HepG2 (cell line): Measurements from ENCODE around the gene ATG7. TPM values are rescaled to one million over a fixed set of nuclear protein-coding genes. Genes with fewer than 3 reads are reported as not detected.

Experiments used
- FOSL2 ChIP-seq: sonication (generic); formaldehyde crosslinking; IDR thresholded peaks from 2 replicates; pipeline ENCODE4 v1.4.0; 2020; ENCODE audit warnings: missing genetic modification reagents
- GATAD2A ChIP-seq: IDR thresholded peaks from 2 replicates; pipeline ENCODE4 v1.6.1; 2016
- HBP1 ChIP-seq: IDR thresholded peaks from 2 replicates; pipeline ENCODE4 v1.6.1; 2016; ENCODE audit warnings: low read depth, control low read depth
- PAWR ChIP-seq: sonication (generic); formaldehyde crosslinking; IDR thresholded peaks from 2 replicates; pipeline ENCODE4 v1.4.0; 2020; ENCODE audit warnings: missing genetic modification reagents, mild to moderate bottlenecking, borderline replicate concordance
- REL ChIP-seq: sonication (generic); formaldehyde crosslinking; conservative IDR thresholded peaks from 2 replicates; pipeline ENCODE4 v1.8.0; 2022; ENCODE audit warnings: mild to moderate bottlenecking, missing genetic modification reagents, moderate library complexity
- SP2 ChIP-seq: sonication (generic); formaldehyde crosslinking; IDR thresholded peaks from 2 replicates; pipeline ENCODE4 v1.5.1; 2020; ENCODE audit warnings: mild to moderate bottlenecking, missing genetic modification reagents
- SPEN ChIP-seq: sonication (generic); formaldehyde crosslinking; IDR thresholded peaks from 2 replicates; pipeline ENCODE4 v1.5.1; 2020; ENCODE audit warnings: low read depth, mild to moderate bottlenecking, missing genetic modification reagents
- polyA plus RNA-seq, 8 experiments: library from polyadenylated mRNA; depleted of rRNA in 3 of 8; stranded (reverse) in 7 of 8; unstranded in 1 of 8; fragments of >200 nt; fragmentation: Illumina TruSeq in 4 of 8; extraction: Trizol in 4 of 8; gene quantifications; 2 replicates each; pipeline versions ENCODE4 v1.2.1 to v1.2.3, GENCODE V29; 2011 to 2016; ENCODE audit warnings: low read depth in 4 of 8, missing spikeins in 1 of 8, mixed read lengths in 1 of 8; ENCODE audit not compliant: insufficient read depth in 1 of 8
- total RNA-seq, 5 experiments: library from RNA; depleted of rRNA; stranded (reverse); fragments of >200 nt; fragmentation: Illumina TruSeq; extraction: Trizol; gene quantifications; 2 replicates each; pipeline ENCODE4 v1.2.3, GENCODE V29; 2016; ENCODE audit warnings: low read depth in 1 of 5
- TF ChIP-seq, protein P1 (sequence below): IDR thresholded peaks from 2 replicates; pipeline ENCODE4 v1.4.0; 2020; ENCODE audit warnings: mild to moderate bottlenecking, missing genetic modification reagents
- TF ChIP-seq, protein P2 (sequence below): sonication (generic); formaldehyde crosslinking; conservative IDR thresholded peaks from 2 replicates; pipeline ENCODE4 v1.8.1; 2023; ENCODE audit warnings: missing genetic modification reagents

The ATG7 gene
- total and polyA plus RNA-seq, 2 of the 13 experiments (the other 11 are each of a cell fraction or from before 2014, with no cell fraction given) = 7.8 to 22.1 TPM

DNA sequence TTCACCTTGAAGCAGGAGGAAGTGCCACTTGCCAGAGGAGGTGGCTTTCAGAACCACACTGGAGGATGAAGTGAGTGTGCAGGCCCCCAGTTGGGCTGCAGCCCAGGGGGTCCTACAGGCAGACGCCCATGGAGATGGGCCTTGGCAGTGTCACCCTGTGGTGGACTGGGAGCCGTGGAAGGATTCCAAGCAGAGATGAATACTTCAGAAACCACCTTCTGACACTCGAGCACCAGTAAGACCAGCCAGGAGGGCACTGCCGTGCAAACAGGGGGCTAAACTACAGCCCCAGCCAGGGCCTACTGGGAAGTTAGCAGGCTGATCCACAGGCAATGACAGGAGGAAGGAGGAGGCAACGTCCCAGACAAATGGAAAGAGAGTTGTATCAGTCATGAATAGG lies 316.1 kb downstream of the ATG7 start (continued):
- TF ChIP-seq SPEN (CRISPR knock-in tag) (no peak), HBP1 (CRISPR knock-in tag) (no peak), REL (CRISPR knock-in tag) (no peak), SP2 (CRISPR knock-in tag) (no peak), PAWR (CRISPR knock-in tag) (no peak), FOSL2 (CRISPR knock-in tag) (no peak), GATAD2A (no peak)
- TF ChIP-seq, protein P1, sequence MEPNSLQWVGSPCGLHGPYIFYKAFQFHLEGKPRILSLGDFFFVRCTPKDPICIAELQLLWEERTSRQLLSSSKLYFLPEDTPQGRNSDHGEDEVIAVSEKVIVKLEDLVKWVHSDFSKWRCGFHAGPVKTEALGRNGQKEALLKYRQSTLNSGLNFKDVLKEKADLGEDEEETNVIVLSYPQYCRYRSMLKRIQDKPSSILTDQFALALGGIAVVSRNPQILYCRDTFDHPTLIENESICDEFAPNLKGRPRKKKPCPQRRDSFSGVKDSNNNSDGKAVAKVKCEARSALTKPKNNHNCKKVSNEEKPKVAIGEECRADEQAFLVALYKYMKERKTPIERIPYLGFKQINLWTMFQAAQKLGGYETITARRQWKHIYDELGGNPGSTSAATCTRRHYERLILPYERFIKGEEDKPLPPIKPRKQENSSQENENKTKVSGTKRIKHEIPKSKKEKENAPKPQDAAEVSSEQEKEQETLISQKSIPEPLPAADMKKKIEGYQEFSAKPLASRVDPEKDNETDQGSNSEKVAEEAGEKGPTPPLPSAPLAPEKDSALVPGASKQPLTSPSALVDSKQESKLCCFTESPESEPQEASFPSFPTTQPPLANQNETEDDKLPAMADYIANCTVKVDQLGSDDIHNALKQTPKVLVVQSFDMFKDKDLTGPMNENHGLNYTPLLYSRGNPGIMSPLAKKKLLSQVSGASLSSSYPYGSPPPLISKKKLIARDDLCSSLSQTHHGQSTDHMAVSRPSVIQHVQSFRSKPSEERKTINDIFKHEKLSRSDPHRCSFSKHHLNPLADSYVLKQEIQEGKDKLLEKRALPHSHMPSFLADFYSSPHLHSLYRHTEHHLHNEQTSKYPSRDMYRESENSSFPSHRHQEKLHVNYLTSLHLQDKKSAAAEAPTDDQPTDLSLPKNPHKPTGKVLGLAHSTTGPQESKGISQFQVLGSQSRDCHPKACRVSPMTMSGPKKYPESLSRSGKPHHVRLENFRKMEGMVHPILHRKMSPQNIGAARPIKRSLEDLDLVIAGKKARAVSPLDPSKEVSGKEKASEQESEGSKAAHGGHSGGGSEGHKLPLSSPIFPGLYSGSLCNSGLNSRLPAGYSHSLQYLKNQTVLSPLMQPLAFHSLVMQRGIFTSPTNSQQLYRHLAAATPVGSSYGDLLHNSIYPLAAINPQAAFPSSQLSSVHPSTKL (CRISPR knock-in tag) = no peak
- TF ChIP-seq, protein P2, sequence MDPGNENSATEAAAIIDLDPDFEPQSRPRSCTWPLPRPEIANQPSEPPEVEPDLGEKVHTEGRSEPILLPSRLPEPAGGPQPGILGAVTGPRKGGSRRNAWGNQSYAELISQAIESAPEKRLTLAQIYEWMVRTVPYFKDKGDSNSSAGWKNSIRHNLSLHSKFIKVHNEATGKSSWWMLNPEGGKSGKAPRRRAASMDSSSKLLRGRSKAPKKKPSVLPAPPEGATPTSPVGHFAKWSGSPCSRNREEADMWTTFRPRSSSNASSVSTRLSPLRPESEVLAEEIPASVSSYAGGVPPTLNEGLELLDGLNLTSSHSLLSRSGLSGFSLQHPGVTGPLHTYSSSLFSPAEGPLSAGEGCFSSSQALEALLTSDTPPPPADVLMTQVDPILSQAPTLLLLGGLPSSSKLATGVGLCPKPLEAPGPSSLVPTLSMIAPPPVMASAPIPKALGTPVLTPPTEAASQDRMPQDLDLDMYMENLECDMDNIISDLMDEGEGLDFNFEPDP (CRISPR knock-in tag) = no peak
